GM19328 (cell line): Measurements from ENCODE around the gene ADD1.

Experiments used
- ATAC-seq: cut with Tn5 transposase; IDR thresholded peaks from one replicate; pipeline ENCODE4 v1.9.1; 2021; ENCODE audit warnings: mild to moderate bottlenecking, moderate library complexity; ENCODE audit not compliant: unreplicated experiment

Gene ADD1

DNA sequence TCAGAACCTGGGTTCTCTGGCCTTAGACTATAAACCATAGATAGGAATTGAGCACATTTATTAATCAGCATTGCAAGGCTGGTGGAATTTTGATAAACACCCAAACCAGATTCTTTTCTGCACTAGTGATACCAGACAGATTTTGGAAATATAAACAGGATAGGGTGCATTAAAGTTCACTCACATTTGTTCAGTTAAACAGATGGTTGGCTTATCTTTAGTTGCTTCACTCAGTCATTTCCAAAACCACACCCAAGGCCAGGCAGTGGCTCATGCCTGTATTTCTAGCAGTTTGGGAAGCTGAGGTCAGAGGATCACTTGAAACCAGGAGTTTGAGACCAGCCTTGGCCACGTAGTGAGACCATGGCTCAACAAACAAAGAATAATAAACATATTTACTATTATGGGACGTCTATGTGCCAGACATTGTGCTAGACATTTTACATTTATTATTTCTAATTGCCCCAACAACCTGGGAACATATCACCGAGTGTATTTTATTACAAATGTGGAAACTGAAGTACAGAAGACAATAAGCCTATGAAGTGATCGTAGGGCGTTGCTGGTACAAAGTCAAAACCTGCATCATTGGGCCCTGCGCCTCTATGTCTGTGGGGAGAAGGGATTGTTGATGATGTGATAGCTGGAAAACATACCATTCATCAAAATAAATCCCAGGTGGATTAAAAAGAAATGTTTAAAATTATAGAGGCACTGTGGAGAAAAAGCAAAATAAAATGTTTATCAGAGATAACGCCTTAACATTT is 15.0 kb downstream of the ADD1 start:
- ATAC-seq = no peak

DNA sequence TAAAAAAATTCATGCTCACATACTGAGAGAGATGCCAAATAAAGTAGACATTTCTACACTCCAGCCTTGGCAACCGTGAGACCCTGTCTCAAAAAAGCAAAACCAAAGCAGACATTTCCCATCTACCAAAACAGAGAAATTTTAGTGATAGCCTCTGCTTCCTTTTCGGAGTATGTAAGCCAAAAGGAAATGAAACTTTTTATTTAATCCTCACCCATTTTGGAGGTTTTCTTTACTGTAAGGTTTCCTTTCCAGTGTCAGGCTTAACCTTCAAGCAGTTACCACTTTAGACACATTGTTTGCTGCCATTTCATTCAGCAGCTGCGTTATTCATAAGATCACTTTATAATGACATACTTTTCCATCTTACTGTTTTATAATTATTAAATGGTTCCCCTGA is 15.9 kb downstream of the ADD1 start:
- no peak for ATAC-seq

- no peak for ATAC-seq
Observed at GRCh38 chr4:2860391-2861348, 17.0 kb downstream of the ADD1 start.

GRCh38 chr4:2861631-2862436 is 18.2 kb downstream of the ADD1 start:
- no peak for ATAC-seq

DNA sequence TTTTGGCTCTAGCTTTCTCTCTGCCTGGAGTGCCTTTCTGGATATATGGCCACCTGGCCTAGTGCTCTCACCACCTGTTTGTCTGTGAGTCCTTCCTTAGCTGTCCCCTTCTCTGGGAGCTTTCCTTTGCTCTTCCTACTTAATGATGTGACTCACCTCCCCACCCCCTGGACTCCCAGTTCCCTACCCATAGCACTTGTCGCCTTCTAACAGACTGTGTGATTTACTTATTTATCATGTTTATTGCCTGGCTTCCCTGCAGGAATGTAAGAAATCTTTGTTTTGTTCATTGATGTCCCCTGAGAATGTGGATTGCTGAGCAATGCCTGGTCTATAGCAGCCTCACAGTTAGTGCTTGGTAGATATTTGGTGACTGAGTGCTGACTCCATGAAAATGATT is 18.9 kb downstream of the ADD1 start:
- no peak for ATAC-seq

DNA sequence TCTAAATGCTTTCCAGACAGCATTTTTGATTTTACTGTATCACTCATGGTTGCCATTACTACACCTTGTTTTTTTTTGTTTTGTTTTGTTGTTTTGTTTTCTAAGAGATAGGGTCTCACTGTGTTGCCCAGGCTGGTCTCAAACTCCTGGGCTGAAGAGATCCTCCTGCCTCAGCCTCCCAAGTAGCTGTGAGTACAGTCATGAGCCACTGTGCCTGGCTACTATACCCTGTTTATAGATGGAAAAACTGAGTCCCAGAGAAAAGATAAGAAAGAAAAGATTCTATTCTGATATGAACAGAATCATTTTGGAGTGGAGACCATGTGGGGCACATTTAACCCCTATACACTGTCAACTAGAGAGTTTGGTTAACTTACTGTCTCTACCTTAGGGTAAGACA is 20.0 kb downstream of the ADD1 start:
- ATAC-seq = no peak

DNA sequence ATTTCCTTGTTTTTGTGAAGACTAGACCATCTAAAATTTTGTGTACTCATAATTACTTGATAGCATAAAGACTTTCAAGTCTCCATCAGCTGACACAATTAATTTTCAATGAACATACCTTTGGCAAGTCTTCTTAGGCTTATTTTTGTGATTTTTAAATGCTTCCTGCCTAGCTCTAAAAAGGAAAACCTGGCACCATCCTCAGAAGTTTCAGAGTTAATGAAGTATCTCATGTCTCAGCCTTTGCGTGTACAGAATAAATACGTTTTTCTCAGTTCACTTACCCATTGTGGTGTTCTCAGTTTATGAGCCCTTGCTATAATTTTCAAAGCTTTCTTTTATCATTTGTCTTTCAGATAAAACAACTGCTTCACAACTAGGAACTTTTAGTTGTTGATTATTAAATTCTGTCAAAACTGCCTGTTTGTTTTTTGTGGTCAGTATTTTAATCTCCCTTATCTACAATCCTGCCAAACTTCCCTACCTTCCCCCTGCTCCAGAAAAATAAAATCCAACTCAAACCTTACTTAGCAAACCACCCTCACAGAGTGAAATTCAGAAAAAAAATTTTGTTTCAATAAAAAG is 21.6 kb downstream of the ADD1 start:
- no peak for ATAC-seq

- no peak for ATAC-seq
Observed at GRCh38 chr4:2866160-2866861, 22.7 kb downstream of the ADD1 start.

DNA sequence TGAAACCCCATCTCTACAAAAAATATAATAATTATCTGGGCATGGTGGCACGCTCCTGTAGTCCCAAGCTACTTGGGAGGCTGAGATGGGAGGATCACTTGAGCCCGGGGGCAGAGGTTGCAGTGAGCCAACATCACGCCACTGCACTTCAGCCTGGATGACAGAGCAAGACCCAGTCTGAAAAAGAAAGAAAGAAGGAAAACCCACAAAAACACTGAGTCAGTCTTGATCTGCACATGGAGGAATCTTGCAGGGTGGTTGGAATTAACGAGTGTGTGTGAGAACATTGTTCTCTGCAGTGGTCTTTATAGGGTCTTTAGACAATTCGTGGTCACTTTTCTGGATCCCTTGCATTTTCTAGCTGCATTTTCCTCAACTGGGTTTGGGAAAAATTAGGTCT is 23.2 kb downstream of the ADD1 start:
- no peak for ATAC-seq

GRCh38 chr4:2867758-2868491 is 24.3 kb downstream of the ADD1 start:
- no peak for ATAC-seq

DNA sequence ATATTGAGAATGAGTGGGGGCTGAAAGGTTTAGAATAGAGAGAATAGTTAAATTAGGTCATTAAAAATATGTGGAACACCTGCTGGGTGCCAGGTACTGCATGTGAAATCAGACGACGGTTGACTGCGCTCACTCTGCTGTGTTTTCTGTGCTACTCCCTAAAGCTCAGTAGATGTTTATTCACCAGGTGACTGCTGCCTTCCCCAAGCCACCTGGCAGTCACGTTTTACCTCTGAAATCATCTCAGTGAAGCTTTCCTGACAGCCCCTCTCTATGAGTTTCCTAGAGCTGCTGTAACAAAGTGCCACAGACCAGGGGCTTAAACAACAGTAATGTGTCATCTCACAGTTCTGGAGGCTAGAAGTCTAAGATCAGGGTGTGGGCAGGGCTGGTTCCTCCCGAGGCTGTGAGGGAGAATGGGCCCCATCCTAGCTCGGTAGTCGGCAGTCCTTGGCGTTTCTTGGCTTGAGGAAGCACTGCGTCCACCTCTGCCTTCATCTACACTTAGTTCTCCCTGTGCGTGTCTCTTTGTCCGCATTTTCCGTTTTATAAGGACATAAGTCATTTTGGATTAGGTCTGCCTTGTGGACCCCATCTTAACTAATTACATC is 25.3 kb downstream of the ADD1 start:
- ATAC-seq = no peak

- no peak for ATAC-seq
Observed at GRCh38 chr4:2869659-2870058, 26.0 kb downstream of the ADD1 start.

GRCh38 chr4:2870082-2870481 is 26.4 kb downstream of the ADD1 start:
- no peak for ATAC-seq

DNA sequence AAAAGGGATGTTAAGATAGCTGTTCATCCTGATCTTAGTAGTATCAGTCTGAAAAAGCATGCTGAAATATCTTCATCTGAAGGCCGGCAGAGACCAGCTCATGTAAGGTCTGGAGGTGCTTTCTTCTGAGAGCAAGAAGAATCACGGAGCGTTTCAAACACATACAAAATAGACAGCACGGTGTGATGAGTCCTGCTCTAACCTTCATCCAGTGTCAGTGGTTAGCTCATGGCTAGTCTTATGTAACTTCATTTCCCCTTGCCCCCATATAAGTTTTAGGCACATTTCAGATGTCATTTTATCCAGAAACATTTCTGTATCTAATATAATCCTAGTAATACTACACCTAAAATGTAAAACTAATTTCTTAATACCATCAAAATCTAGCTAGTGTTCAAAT is 27.8 kb downstream of the ADD1 start:
- no peak for ATAC-seq

DNA sequence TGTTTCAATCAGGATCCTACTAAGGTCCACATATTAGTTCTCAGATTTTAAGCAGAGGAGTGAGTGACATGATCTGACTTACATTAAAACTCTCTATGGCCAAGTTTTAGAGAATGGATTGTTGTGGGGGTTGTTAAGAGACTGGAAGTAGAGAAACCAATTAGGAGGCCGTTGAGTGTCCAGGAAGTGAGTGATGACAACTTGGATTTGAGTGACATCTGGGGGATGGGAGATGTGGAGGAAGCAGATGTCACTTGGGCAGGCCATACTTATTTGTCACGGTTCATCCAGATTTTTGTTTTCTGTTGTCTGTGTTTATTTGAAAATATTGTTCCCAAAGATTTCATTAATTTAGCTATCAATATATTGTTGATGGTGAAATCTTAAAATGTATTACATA is 28.3 kb downstream of the ADD1 start:
- no peak for ATAC-seq

- no peak for ATAC-seq
Observed at GRCh38 chr4:2873329-2873728, 29.7 kb downstream of the ADD1 start.

- no peak for ATAC-seq
Observed at GRCh38 chr4:2874861-2875260, 31.2 kb downstream of the ADD1 start.

DNA sequence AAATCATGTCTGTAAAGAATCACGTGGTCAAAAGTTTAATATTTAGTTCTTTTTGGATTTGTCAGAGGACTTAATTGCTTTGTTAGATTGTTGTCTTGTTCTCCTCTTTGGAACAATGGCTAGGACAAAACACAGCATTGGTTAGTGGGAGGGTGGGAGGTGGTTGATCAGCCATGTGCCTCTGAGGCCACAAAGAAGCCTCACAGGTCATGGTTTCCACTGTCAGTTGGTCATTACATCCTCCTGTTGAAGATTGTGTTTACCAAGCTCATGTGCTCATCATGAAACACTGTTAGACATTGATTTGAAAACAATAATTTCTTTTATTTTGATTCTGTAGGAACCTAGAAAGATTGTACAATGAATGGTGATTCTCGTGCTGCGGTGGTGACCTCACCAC is 31.9 kb downstream of the ADD1 start:
- ATAC-seq = no peak

DNA sequence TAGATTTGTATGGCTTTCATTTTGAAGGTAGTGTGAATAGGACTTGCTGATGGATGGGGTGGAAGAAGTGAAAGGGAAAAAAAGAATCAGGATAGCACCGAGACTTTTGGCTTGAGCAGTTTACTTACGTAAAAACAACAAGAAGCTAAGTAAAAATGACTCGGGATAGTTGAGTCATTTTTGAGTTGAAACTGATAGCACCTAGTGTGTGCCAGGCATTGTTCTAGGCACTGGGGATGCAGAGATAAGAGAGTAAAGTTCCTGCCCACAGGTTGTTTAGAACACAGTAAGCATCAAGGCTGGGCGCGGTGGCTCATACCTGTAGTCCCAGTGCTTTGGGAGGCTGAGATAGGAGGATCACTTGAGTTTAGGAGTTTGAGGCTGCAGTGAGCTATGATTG is 34.7 kb downstream of the ADD1 start:
- ATAC-seq = no peak
